ENCODE measurements around the gene ZRANB3.

The ZRANB3 gene

GRCh38 chr2:135230150-135230549 lies 300.9 kb downstream of the ZRANB3 start:
- no peaks in the 10 kb centered on the region for H3K9me3 ChIP-seq (ENCODE audit: control insufficient read depth in 2 of 2, low read length in 2 of 2)
- H3K27ac ChIP-seq (ENCODE audit: low read depth in 2 of 2, low read length in 2 of 2), result no peak overlapping the region
- no peaks in the 10 kb centered on the region for H3K36me3 ChIP-seq (ENCODE audit: control insufficient read depth in 2 of 2, insufficient read depth in 2 of 2, low read length in 2 of 2)
- no peaks in the 10 kb centered on the region for H3K27me3 ChIP-seq (ENCODE audit: control insufficient read depth in 2 of 2, insufficient read depth in 2 of 2, low read length in 2 of 2)
- no peak overlapping the region for H3K4me3 ChIP-seq (ENCODE audit: low read length in 2 of 2)
- no peak overlapping the region for H3K9ac ChIP-seq (ENCODE audit: low read depth in 1 of 2, low read length in 2 of 2)
- H3K4me1 ChIP-seq (ENCODE audit: control insufficient read depth in 2 of 2, insufficient read depth in 2 of 2, low read length in 2 of 2), result no peaks in the 10 kb centered on the region

- Histone ChIP-seq H3K9ac (ENCODE audit: low read depth in 1 of 2, low read length in 2 of 2) (no peak overlapping the region), H3K36me3 (ENCODE audit: control insufficient read depth in 2 of 2, insufficient read depth in 2 of 2, low read length in 2 of 2) (no peaks in the 10 kb centered on the region), H3K27me3 (ENCODE audit: control insufficient read depth in 2 of 2, insufficient read depth in 2 of 2, low read length in 2 of 2) (no peaks in the 10 kb centered on the region), H3K4me3 (ENCODE audit: low read length in 2 of 2) (no peak overlapping the region), H3K4me1 (ENCODE audit: control insufficient read depth in 2 of 2, insufficient read depth in 2 of 2, low read length in 2 of 2) (no peaks in the 10 kb centered on the region), H3K9me3 (ENCODE audit: control insufficient read depth in 2 of 2, low read length in 2 of 2) (no peaks in the 10 kb centered on the region), H3K27ac (ENCODE audit: low read depth in 2 of 2, low read length in 2 of 2) (no peak overlapping the region)
Measured at GRCh38 chr2:135227386-135227785, 303.6 kb downstream of the ZRANB3 start.

- H3K4me3 ChIP-seq (ENCODE audit: low read length in 2 of 2), result no peak overlapping the region
- H3K9me3 ChIP-seq (ENCODE audit: control insufficient read depth in 2 of 2, low read length in 2 of 2), result no peaks in the 10 kb centered on the region
- H3K36me3 ChIP-seq (ENCODE audit: control insufficient read depth in 2 of 2, insufficient read depth in 2 of 2, low read length in 2 of 2), result no peaks in the 10 kb centered on the region
- H3K9ac ChIP-seq (ENCODE audit: low read depth in 1 of 2, low read length in 2 of 2), result no peak overlapping the region
- H3K4me1 ChIP-seq (ENCODE audit: control insufficient read depth in 2 of 2, insufficient read depth in 2 of 2, low read length in 2 of 2), result no peaks in the 10 kb centered on the region
- H3K27me3 ChIP-seq (ENCODE audit: control insufficient read depth in 2 of 2, insufficient read depth in 2 of 2, low read length in 2 of 2), result no peaks in the 10 kb centered on the region
- H3K27ac ChIP-seq (ENCODE audit: low read depth in 2 of 2, low read length in 2 of 2), result no peak overlapping the region
Measured at GRCh38 chr2:135226961-135227360, 304.1 kb downstream of the ZRANB3 start.

GRCh38 chr2:135225781-135226180 lies 305.2 kb downstream of the ZRANB3 start:
- H3K27me3 ChIP-seq (ENCODE audit: control insufficient read depth in 2 of 2, insufficient read depth in 2 of 2, low read length in 2 of 2), result no peaks in the 10 kb centered on the region
- no peaks in the 10 kb centered on the region for H3K4me1 ChIP-seq (ENCODE audit: control insufficient read depth in 2 of 2, insufficient read depth in 2 of 2, low read length in 2 of 2)
- H3K36me3 ChIP-seq (ENCODE audit: control insufficient read depth in 2 of 2, insufficient read depth in 2 of 2, low read length in 2 of 2), result no peaks in the 10 kb centered on the region

GRCh38 chr2:135219226-135219625 lies 311.8 kb downstream of the ZRANB3 start:
- no peaks in the 10 kb centered on the region for H3K27me3 ChIP-seq (ENCODE audit: control insufficient read depth in 2 of 2, insufficient read depth in 2 of 2, low read length in 2 of 2)
- no peaks in the 10 kb centered on the region for H3K4me1 ChIP-seq (ENCODE audit: control insufficient read depth in 2 of 2, insufficient read depth in 2 of 2, low read length in 2 of 2)
- no peak overlapping the region for H3K27ac ChIP-seq (ENCODE audit: low read depth in 2 of 2, low read length in 2 of 2)
- no peaks in the 10 kb centered on the region for H3K36me3 ChIP-seq (ENCODE audit: control insufficient read depth in 2 of 2, insufficient read depth in 2 of 2, low read length in 2 of 2)
- no peak overlapping the region for H3K9ac ChIP-seq (ENCODE audit: low read depth in 1 of 2, low read length in 2 of 2)
- H3K4me3 ChIP-seq (ENCODE audit: low read length in 2 of 2), result no peak overlapping the region
- H3K9me3 ChIP-seq (ENCODE audit: control insufficient read depth in 2 of 2, low read length in 2 of 2), result no peaks in the 10 kb centered on the region

More at GRCh38 chr2:135225781-135226180, 305.2 kb downstream of the ZRANB3 start:
- no peak overlapping the region for H3K9ac ChIP-seq (ENCODE audit: low read depth in 1 of 2, low read length in 2 of 2)
- no peak overlapping the region for H3K27ac ChIP-seq (ENCODE audit: low read depth in 2 of 2, low read length in 2 of 2)
- no peak overlapping the region for H3K4me3 ChIP-seq (ENCODE audit: low read length in 2 of 2)
- H3K9me3 ChIP-seq (ENCODE audit: control insufficient read depth in 2 of 2, low read length in 2 of 2), result no peaks in the 10 kb centered on the region

- H3K9me3 ChIP-seq (ENCODE audit: control insufficient read depth in 2 of 2, low read length in 2 of 2), result no peaks in the 10 kb centered on the region
- no peaks in the 10 kb centered on the region for H3K4me1 ChIP-seq (ENCODE audit: control insufficient read depth in 2 of 2, insufficient read depth in 2 of 2, low read length in 2 of 2)
- H3K27me3 ChIP-seq (ENCODE audit: control insufficient read depth in 2 of 2, insufficient read depth in 2 of 2, low read length in 2 of 2), result no peaks in the 10 kb centered on the region
- no peak overlapping the region for H3K4me3 ChIP-seq (ENCODE audit: low read length in 2 of 2)
- no peak overlapping the region for H3K27ac ChIP-seq (ENCODE audit: low read depth in 2 of 2, low read length in 2 of 2)
- no peak overlapping the region for H3K9ac ChIP-seq (ENCODE audit: low read depth in 1 of 2, low read length in 2 of 2)
- no peaks in the 10 kb centered on the region for H3K36me3 ChIP-seq (ENCODE audit: control insufficient read depth in 2 of 2, insufficient read depth in 2 of 2, low read length in 2 of 2)
Measured at GRCh38 chr2:135218426-135218825, 312.6 kb downstream of the ZRANB3 start.

GRCh38 chr2:135212757-135213156 lies 318.3 kb downstream of the ZRANB3 start:
- no peak overlapping the region for H3K27ac ChIP-seq (ENCODE audit: low read depth in 2 of 2, low read length in 2 of 2)
- no peaks in the 10 kb centered on the region for H3K27me3 ChIP-seq (ENCODE audit: control insufficient read depth in 2 of 2, insufficient read depth in 2 of 2, low read length in 2 of 2)
- H3K9me3 ChIP-seq (ENCODE audit: control insufficient read depth in 2 of 2, low read length in 2 of 2), result no peaks in the 10 kb centered on the region
- H3K4me1 ChIP-seq (ENCODE audit: control insufficient read depth in 2 of 2, insufficient read depth in 2 of 2, low read length in 2 of 2), result no peaks in the 10 kb centered on the region
- no peak overlapping the region for H3K4me3 ChIP-seq (ENCODE audit: low read length in 2 of 2)
- no peak overlapping the region for H3K9ac ChIP-seq (ENCODE audit: low read depth in 1 of 2, low read length in 2 of 2)
- no peaks in the 10 kb centered on the region for H3K36me3 ChIP-seq (ENCODE audit: control insufficient read depth in 2 of 2, insufficient read depth in 2 of 2, low read length in 2 of 2)

GRCh38 chr2:135208016-135208415 lies 323.0 kb downstream of the ZRANB3 start:
- Histone ChIP-seq H3K27ac (ENCODE audit: low read depth in 2 of 2, low read length in 2 of 2) (no peak overlapping the region), H3K9me3 (ENCODE audit: control insufficient read depth in 2 of 2, low read length in 2 of 2) (no peaks in the 10 kb centered on the region), H3K27me3 (ENCODE audit: control insufficient read depth in 2 of 2, insufficient read depth in 2 of 2, low read length in 2 of 2) (no peaks in the 10 kb centered on the region), H3K4me3 (ENCODE audit: low read length in 2 of 2) (no peak overlapping the region), H3K4me1 (ENCODE audit: control insufficient read depth in 2 of 2, insufficient read depth in 2 of 2, low read length in 2 of 2) (no peaks in the 10 kb centered on the region), H3K9ac (ENCODE audit: low read depth in 1 of 2, low read length in 2 of 2) (no peak overlapping the region), H3K36me3 (ENCODE audit: control insufficient read depth in 2 of 2, insufficient read depth in 2 of 2, low read length in 2 of 2) (no peaks in the 10 kb centered on the region)

GRCh38 chr2:135203944-135204343 lies 327.1 kb downstream of the ZRANB3 start:
- no peaks in the 10 kb centered on the region for H3K27me3 ChIP-seq (ENCODE audit: control insufficient read depth in 2 of 2, insufficient read depth in 2 of 2, low read length in 2 of 2)

GRCh38 chr2:135202751-135203150 lies 328.3 kb downstream of the ZRANB3 start:
- H3K27ac ChIP-seq (ENCODE audit: low read depth in 2 of 2, low read length in 2 of 2), result no peak overlapping the region
- H3K36me3 ChIP-seq (ENCODE audit: control insufficient read depth in 2 of 2, insufficient read depth in 2 of 2, low read length in 2 of 2), result no peaks in the 10 kb centered on the region
- no peak overlapping the region for H3K9ac ChIP-seq (ENCODE audit: low read depth in 1 of 2, low read length in 2 of 2)
- H3K9me3 ChIP-seq (ENCODE audit: control insufficient read depth in 2 of 2, low read length in 2 of 2), result no peaks in the 10 kb centered on the region
- no peaks in the 10 kb centered on the region for H3K4me1 ChIP-seq (ENCODE audit: control insufficient read depth in 2 of 2, insufficient read depth in 2 of 2, low read length in 2 of 2)
- no peak overlapping the region for H3K4me3 ChIP-seq (ENCODE audit: low read length in 2 of 2)
- H3K27me3 ChIP-seq (ENCODE audit: control insufficient read depth in 2 of 2, insufficient read depth in 2 of 2, low read length in 2 of 2), result no peaks in the 10 kb centered on the region

More at GRCh38 chr2:135203944-135204343, 327.1 kb downstream of the ZRANB3 start:
- Histone ChIP-seq H3K4me3 (ENCODE audit: low read length in 2 of 2) (no peak overlapping the region), H3K9me3 (ENCODE audit: control insufficient read depth in 2 of 2, low read length in 2 of 2) (no peaks in the 10 kb centered on the region), H3K36me3 (ENCODE audit: control insufficient read depth in 2 of 2, insufficient read depth in 2 of 2, low read length in 2 of 2) (no peaks in the 10 kb centered on the region), H3K27ac (ENCODE audit: low read depth in 2 of 2, low read length in 2 of 2) (no peak overlapping the region), H3K4me1 (ENCODE audit: control insufficient read depth in 2 of 2, insufficient read depth in 2 of 2, low read length in 2 of 2) (no peaks in the 10 kb centered on the region), H3K9ac (ENCODE audit: low read depth in 1 of 2, low read length in 2 of 2) (no peak overlapping the region)

- Histone ChIP-seq H3K9me3 (ENCODE audit: control insufficient read depth in 2 of 2, low read length in 2 of 2) (no peaks in the 10 kb centered on the region), H3K27ac (ENCODE audit: low read depth in 2 of 2, low read length in 2 of 2) (no peak overlapping the region), H3K27me3 (ENCODE audit: control insufficient read depth in 2 of 2, insufficient read depth in 2 of 2, low read length in 2 of 2) (no peaks in the 10 kb centered on the region), H3K36me3 (ENCODE audit: control insufficient read depth in 2 of 2, insufficient read depth in 2 of 2, low read length in 2 of 2) (no peaks in the 10 kb centered on the region), H3K4me1 (ENCODE audit: control insufficient read depth in 2 of 2, insufficient read depth in 2 of 2, low read length in 2 of 2) (no peaks in the 10 kb centered on the region), H3K9ac (ENCODE audit: low read depth in 1 of 2, low read length in 2 of 2) (no peak overlapping the region), H3K4me3 (ENCODE audit: low read length in 2 of 2) (no peak overlapping the region)
Measured at GRCh38 chr2:135198481-135198880, 332.5 kb downstream of the ZRANB3 start.
